Muscle of arm (tissue), 14 donors: Measurements from ENCODE around the gene TMEM144. TPM values are rescaled to one million over a fixed set of nuclear protein-coding genes. Genes with fewer than 3 reads are reported as not detected.
A peak's percentile ranks its signal among the peaks of the same experiment; 100 is the strongest.

ENCODE experiments used
- DNase-seq: peaks from one replicate; pipeline ENCODE4 v3.0.0-alpha.2; 2013
- long read RNA-seq, 11 donors: transcript quantifications; one replicate each; lab custom pipeline, GENCODE V29; 2026
- polyA plus RNA-seq, 12 donors: library from polyadenylated mRNA; unstranded; fragments of 120-200 nt; gene quantifications; one replicate each; pipeline ENCODE4 v1.2.1, GENCODE V29; 2013; ENCODE audit not compliant: insufficient read length in 12 of 12

TMEM144 gene
- polyA plus RNA-seq = 10 to 100 TPM in 1 of 12 donors, 1 to 10 TPM in 10, not detected in 1; 1.7 to 15.2 (median 3.2) TPM
- long read RNA-seq, donor 1, transcript TMEM144-201 (13 exons, 3,442 nt) = major isoform, 8 of 9 reads
- long read RNA-seq, donor 1, partial matches to known transcripts = 0 of 9 reads
- long read RNA-seq, donor 1, other reads (novel, unspliced or antisense) = 0 of 9 reads
- long read RNA-seq, donor 2 = 0 reads
- long read RNA-seq, donor 3 = 0 reads
- long read RNA-seq, donor 4 = 0 reads
- long read RNA-seq, donor 5, partial matches to known transcripts = 0 of 1 reads
- long read RNA-seq, donor 5, other reads (novel, unspliced or antisense) = 0 of 1 reads
- long read RNA-seq, donor 6 = 0 reads
- long read RNA-seq, donor 7 = 0 reads
- long read RNA-seq, donor 8 = 0 reads
- long read RNA-seq, donor 9 = 0 reads
- long read RNA-seq, donor 10 = 0 reads
- long read RNA-seq, donor 11 = 0 reads

DNA sequence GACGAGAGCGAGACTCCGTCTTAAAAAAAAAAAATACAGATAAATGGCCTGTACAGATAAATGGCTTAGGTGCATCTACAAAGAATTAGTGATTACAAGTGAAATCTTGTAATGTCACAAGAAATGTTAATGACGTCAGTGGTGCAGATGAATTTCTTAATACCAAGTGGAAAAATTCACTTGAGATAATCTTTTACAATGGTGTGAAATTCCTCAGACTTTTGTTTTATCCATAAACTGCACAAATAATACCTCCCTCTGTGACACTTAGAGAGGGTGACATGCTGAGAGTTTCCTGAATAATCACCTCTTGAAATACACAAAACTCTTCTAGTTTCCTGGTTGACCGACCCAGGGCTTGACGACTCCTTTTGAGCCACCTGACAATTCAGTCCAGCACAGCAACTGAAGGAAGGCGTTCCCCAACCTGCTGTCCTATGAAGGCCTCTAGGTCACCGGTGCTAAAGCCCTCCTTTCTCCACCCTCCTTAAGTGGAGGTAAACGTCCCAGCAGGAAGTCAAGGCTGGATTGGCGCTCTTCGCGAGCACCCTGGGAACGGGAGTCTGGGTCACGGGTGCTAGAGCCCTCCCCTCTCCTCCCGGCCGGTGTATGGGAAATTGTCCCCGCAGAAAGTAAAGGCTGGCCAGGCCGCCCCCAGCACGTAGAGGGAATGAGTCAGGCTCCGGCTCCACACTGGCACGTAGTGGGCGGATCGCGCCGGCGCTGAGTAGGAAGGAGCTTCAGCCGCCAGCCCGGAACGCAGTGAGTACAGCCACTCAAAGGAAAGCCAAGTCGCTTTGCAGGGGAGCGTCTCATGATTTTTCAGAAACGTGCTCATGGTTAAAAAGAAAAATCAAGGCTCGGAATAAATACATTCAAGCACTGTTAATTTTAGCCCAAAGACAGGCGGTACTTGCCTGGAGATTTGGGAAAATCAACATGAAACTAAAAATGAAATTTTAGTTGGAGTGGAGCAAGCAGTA lies at the start of gene TMEM144:
TMEM144 (plus strand) TSS at position 662 of the 983 bp plus-strand sequence. CDS start 2,182 bp downstream, outside the sequence.
- peak; percentile 71 for DNase-seq

DNA sequence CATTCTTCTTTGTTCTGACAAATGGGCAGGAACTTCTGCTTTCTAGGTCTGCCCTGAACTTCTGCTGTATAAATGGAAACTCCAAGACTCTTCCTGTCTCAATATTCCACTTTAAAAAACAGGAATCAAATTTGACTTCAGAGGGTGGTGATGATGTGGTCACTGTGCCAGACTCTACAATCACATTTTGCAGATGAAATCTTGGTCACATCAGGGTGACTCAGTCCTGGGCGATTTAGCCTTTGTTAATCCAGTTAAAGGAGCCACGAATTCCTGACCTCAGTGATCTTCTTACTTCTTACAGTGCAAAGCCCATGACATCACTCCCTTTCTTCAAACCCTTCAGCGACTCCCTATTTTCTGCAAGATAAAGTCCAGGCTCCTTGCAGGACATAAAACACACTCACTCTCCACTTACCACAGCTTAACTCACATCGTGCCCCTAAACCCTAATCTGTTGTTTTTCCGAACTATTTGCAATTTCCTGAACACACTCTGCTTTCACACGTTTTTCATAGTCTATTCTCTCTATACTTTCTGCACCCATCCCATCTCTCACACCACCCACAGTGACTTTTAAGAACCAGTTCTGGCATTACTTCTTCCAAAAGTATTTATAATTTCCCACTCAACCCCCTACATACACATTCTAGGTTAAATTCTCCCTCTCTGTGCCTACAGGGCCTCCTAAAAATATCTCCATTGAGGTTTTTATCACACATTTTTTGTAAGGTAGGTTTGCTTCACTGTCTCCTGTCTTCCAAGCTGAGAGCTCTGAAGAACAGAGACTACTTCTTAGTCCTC lies 48.5 kb upstream of the TMEM144 start:
- DNase-seq = no peak

DNA sequence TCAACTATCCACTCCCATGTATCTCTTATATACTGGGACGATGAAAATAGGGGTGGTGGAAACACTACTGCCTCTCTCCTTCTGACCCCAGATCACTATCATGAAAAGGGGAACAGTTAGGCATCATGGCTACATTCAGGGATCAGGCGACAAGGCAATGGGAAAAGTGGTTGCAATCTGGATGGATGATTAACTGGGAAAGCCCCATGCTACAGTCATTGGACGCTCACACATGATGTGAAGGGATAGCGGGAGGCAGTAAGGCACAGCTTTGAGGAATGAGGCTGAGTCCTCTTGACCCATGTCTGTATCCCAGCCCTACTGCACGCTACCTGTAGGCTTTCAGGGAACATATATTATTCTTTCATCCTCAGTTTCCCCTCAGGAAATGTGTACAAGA lies 47.7 kb upstream of the TMEM144 start:
- no peak for DNase-seq

DNA sequence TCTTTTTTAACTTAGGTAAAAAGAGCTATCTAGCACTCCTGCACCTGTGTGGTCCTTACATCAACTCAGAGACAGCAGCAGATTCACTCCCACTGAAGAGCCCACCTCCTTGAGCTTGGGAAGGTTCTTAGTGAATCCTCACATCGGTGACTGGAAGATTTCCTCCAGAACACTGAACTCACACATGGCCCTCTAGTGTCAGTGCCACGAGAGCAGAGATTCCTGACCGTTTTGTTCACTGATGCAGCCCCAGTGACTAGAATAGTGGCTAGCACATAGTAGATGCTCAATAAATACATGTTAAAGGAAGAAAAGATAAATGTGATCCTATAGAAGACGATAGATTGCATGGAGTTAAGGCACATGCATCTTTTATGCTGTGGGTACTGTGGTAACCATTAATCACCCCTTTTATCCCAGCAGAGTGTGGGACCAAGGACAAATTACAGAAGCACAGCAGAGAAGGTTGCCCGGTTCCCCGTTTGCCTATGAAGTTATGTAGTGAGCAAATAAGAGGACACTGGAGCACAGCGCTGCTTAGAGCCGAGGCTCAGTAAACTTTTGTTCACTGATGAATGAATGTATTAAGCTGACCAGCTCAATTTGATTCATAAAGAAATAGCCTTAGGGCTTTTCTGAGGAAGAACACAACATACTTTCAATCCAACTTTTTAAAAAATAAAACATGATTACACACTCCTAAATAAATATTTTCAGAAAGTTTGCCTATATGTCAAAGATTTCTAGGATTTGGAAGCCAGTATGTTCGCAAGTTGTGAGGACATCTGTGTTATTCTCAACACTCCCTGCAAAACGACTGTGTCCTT lies 46.1 kb upstream of the TMEM144 start:
- DNase-seq = no peak

DNA sequence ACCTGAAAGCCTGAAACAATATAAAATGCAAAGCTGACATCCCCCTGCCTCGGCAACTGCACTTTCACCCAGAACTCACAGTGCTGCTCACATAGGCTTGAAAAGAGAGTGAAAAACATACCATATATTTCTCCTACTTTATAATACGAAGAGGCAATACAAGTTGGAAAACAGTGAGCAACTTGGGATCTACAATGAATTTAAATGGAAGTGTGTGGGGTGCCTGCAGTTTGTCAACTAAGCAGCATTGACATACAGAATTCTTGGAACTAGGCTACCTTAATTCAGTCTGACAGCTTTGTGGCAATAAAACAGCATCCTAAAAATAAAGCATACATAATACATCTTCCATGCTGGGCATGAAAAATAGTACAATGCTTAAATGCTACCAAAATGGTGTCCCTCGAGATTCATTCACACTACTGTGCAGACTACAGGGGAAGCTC lies 45.5 kb upstream of the TMEM144 start:
- no peak for DNase-seq

DNA sequence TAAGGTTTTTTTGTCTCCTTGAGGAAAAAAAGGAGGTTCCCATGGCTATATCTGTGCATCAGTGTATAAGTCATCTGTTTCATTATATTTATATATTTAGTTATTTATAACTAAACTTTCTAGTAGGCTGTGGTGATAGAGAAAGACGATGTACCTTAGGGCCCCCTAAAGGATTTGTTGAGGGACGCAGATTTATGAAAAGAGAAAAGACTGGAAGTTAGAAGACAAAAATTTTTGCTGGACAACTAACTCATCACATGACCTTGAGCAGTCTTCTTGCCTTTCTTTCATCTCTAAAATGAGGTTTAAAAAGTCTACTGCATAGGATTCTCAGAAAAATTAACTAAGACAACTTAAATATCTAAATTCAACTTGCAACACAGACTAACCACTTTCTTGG lies 43.6 kb upstream of the TMEM144 start:
- DNase-seq = no peak

DNA sequence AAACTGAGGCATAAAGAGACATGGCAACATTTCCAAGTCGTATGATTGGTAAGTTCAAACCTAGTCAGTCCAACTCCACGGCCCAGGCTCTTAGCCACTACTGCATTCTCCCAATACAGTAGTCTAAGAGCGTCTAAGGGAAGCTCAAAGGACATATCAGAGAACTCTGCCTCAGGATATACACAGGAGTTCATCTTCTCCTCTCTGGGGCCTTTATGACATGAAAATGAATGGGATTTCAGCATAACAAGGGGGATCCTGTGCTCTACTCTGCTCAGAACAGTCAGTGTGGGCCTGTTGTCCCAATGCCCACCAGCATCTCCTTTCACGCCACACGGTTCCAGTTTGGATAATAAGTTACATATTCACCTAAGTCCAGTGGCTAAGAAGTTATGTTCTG lies 41.7 kb upstream of the TMEM144 start:
- no peak for DNase-seq

DNA sequence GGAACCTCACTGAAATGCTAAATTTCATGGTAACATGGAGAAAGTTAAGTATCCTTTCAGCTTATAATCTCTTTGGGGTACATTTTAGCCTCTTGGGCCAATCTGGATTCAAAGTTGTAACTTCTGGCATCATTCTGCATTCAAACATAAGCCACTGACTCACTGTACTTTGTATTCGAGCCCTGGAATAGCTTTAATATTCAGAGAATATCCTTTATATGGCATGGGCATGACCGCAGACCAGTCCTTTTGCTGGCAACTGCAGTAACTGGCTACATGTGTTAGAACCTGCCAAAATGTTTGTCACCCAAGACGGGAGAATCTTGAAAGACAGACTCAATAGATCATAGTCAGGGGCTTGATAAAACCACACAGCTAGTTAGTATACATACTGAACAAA lies 40.8 kb upstream of the TMEM144 start:
- no peak for DNase-seq

DNA sequence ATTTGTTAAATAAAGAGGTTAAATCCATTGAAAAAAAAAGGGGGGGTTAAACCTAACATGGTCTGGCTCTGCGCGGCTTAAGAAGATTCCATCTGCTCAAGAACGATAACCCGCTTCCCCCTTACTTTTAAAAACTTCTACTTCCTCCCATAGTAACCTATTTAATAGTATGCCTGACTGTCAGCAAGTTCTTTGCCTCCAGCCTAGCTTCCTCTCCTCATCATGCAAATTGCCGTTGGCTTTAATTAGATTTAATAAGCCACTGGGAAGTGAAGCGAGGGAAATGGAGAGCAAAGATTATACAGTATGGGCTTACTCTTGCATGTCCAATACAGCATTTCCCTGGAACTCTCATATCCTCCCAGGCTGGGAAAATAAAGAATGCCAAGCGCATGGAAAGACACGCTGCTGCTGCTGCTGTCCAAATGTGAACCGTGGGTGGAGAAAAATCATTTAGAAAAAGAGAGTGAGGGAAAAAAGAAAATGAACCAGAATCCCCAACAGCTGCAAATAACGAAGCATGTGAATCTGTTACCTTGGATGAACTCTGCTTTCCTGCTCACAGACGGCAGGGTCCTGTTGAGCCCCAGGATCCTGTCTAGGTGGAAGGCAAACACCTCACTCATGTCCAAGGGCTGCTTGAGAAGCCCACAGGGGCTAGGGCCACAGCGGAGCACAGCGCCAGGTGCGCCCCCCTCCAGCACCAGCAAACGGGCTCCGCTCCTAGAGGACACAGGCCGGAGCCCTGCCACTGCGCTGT lies 40.2 kb upstream of the TMEM144 start:
- peak; percentile 81 for DNase-seq

DNA sequence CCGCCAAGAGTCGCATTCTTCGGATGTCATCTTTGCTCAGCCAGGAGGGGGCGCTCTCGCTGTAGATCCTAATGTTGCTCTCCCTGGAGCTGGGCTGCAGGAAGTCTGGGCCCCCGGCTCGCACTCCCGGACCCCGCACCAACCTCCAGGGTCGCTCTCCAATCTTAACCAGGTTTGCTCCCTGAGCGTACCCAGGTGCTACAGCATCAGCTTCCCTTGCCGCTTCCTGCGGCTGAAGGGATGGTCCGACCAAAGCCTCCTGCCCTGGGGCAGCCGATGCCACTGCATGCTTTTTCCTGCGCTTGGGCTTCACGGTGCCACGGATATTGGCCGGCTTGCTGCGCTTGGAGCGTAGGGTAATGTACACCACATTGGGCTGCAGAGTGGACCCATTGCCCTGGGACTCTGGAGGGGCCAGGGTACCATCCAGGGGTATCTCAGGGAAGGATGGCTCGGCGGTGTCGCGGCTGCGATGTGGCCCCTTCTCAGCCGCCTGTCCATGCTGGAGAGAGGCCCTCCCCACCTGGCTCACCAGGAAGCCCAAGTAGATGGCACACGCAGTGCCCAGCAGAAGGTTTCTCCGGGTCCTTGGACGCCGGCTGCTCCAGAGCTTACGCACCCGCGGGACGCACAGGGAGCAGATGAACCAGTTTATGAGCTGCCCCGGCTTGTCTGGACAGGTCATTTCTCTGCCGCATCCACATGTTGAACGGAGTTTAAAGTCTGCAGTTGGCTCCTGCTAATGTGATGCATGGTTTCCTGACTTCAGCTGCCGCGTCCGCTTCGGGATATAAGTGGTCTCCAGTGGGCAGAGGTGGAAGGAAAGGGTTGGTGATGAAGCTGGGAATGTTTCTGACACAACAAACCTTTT lies 39.4 kb upstream of the TMEM144 start:
- peak; percentile 34 for DNase-seq

DNA sequence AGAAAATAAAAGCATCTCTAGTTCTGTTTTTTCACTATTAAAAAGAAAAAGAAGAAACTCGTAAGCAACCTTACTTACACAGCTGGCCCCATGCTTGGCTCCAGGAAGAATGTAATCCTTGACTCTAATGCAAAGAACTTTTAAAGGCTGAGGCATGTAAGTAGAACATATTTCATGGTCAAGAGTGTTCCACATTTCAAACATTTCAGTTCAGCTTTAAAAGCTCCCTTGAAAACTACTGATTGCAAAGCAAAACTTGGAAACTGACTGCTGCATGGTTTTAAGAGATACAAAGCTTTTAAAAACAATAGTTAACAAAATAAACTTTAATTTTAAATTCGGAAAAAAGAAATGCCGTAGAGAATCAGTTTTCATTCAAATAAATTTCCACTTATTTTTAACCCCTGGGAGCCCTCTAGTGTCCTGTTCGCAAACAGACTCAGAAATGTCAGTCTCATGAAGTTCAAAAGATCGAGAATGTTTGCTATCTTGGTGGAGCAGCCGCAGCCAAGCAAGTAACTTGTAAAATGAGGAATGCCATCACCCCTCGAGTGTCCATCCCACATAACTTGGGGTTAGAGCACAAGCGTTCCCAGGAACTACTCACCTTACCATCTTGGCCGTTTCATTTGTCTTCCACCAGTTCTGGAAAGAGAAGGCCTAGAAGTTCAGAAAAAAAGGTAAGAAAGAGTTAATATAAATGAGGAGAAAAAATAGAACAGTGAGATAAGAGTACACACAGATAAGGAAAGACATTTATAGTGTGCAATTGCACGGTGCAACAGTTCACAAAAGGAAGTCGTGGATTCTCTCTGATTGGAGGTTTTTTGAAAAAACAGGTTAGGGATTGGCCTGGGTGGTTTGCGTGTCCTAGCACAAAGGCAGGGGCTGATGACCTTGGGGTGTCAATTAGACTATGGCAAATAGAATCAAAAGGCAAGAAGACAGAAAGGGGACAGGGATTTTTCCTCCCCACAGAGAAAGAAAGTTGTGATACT lies 37.7 kb upstream of the TMEM144 start, which contains the start of gene GASK1B:
GASK1B (minus strand) TSS at position 765 of the 998 bp plus-strand sequence. CDS start 1,650 bp downstream, outside the sequence.
- DNase-seq = peak; percentile 59

DNA sequence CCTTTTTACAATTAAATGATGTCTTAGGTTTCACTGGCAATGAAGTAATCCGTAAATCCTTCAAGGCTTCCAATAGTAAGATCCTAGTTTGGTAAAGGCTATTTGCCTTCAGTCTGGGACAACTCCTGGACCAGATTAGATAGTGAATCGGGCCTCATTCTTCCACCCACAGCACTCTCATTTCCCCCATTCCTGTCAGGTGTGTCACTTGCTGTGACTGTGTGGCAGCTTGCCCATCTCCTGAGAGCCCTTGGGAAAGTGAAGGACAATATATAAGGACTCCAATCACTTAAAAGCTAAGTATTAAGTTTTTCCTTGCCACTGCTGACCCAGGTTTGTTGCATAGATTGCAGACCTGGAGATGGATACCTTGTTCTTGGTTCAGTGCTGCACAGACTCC lies 34.2 kb upstream of the TMEM144 start:
- no peak for DNase-seq

DNA sequence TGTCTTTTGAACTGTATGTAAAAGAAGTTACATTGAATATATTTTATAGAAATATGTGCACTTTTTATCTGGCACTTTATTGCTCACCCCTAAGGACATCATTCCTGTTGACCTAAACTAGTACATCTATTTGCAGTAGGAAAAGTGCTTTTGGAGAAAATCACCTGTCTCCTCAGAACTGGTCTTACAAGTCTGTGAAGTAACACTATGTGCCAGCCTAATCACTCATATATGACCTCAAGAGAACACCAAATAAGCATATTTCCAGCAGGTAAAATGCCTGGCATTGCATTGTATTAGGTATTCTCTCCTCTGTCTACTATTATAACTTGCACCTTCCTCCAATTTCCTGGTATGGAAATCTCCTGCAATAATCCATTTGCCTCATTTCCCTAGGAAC lies 33.5 kb upstream of the TMEM144 start:
- no peak for DNase-seq

DNA sequence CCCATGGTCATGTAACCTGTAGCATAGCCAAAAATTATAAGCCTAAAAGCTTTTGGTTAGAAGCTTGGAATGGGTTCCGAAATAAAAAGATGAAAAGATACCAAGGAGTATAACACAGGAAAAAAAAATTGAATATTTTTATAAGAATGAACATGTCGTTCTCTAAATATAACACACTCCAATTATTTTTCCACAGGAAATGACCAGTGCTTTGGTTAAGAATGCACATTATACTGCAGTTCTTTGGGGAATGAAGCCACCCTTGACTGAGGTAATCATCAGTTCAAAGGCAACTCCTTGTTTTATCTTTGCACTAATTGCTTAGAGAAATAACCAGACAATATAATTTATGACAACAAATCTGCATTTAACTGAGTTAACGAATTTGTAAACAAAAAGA lies 30.8 kb upstream of the TMEM144 start:
- DNase-seq = no peak

DNA sequence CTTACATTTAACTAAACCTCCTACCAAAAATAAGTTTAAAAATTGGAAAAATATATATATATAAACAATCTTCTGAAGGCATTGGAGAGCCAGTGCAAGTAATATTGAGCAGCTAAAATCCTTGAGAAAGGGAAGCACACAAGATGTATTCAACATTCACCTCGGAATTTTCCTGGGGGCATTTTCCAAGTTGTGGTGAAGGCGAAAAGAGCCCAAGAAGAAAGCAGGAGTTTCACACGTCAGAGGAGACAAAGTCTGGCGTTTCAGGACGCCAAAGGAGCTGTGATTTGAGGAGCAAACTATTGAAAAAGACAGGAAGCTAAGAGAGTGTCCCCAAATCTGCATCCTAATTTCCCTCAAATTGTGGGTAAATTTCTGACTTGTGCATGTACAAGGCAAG lies 28.4 kb upstream of the TMEM144 start:
- DNase-seq = no peak

DNA sequence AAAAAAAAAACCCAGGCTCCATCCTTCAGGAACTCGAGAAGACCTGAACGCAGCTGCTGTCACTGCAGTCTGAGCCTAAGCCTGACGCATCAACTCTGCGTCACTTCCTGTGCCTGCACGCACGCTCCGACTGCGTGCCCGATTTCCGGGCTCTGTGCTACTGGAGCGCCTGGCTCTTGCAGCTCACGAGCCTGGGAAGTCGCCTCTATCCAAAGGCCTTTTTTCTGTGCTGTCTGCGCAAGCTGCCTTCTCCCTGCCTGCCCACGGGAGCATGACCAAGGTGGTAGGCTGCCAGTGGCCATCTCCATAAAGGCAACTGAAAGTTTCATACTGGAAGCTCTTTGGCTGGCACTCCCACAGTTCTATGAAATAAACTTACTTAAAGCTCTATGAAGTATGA lies 27.6 kb upstream of the TMEM144 start:
- DNase-seq = no peak

DNA sequence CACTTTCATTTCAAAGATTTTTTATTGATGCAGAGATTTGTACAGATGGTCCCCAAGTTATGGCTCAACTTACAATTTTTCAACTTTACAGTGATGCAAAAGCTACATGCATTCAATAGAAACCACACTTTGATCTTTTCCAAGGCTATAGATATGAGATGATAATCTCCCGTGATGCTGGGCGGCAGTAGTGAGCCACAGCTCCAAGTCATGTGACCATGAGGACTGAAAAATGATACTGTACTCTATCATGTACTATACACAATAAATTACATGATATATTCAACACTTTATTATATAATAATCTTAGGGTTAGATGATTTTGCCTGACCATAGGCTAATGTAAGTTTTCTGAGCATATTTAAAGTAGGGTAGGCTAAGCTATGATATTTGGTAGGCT lies 23.5 kb upstream of the TMEM144 start:
- no peak for DNase-seq
